ENCODE measurements around the gene CNBP. TPM values are rescaled to one million over a fixed set of nuclear protein-coding genes. Genes with fewer than 3 reads are reported as not detected.

The CNBP gene
- total and polyA plus RNA-seq, 2 donors (not counting 3 experiments of a cell fraction or from before 2014, with no cell fraction given) = 196 to 205 TPM

DNA sequence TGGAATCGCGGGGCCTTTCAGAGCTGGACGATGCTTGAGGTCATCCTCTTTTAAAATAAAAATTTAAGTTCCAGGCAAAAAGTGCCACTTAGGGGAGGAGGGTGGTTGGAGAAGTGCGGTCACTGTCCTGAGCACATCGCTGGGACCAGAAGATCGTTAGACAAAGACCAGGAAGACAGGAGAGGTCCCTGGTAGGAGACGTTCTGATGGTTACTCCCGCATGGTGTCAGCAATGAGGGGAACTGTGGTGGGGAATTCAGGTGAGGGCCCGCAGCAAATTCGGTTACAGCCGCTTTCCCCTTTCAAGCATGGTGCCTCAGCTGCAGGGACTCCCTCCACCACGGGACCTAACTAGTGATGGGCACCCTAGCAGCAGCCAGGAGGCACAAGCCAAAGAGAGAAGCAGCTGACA, 21.8 kb downstream of the CNBP start:
- Histone ChIP-seq H3K9ac (replicated peaks; ENCODE audit: extremely low read depth, insufficient read depth, low read length) (peak overlapping the region; percentile 88), H4K20me1 (replicated peaks; ENCODE audit: control insufficient read depth, extremely low read depth, insufficient read depth, low read length) (no peaks in the 10 kb centered on the region), H3K9me1 (replicated peaks; ENCODE audit: control insufficient read depth, extremely low read depth, insufficient read depth, low read length) (no peaks in the 10 kb centered on the region), H2AFZ (ENCODE audit: low read depth, low read length) (peak overlapping the region; percentile 74), H3K4me2 (ENCODE audit: insufficient read depth, low read length) (peak overlapping the region; percentile 84), H3K4me1 (ENCODE audit: control insufficient read depth, extremely low read depth, insufficient read depth, low read length) (peaks cover 19% of the 10 kb centered on the region), H3K27me3 (ENCODE audit: control insufficient read depth in 2 of 2, insufficient read depth in 2 of 2, low read length in 2 of 2) (no peaks in the 10 kb centered on the region), H3K79me2 (ENCODE audit: control insufficient read depth, insufficient read depth, low read length) (peaks cover 23% of the 10 kb centered on the region), H3K36me3 (ENCODE audit: control insufficient read depth in 2 of 2, extremely low read depth in 1 of 2, insufficient read depth in 2 of 2, low read length in 2 of 2) (peaks cover 9 to 10% of the 10 kb centered on the region in 2 experiments), H3K4me3 (replicated peaks in 1 of 3; ENCODE audit: insufficient read depth in 1 of 3, low read depth in 1 of 3, low read length in 3 of 3) (peak overlapping the region; percentile 64 to 82 (median 78)), H3K9me3 (replicated peaks; ENCODE audit: control insufficient read depth, insufficient read depth, low read length) (no peaks in the 10 kb centered on the region), H3K27ac (ENCODE audit: insufficient read depth, low read depth, low read length) (peak overlapping the region; percentile 86)
- CTCF ChIA-PET = interaction anchor here (0.7 to 3.2 kb wide), 21 partner anchors 15 to 482 kb away, joined by 3 to 95 read pairs (median 4); partner anchors contain the start of genes CNBP, COPG1 and RAB43
- TF ChIP-seq POLR2A (IDR thresholded peaks at IDR 0.05; ENCODE audit: low read depth, low read length) (no peak), JUN (IDR thresholded peaks at IDR 0.05; ENCODE audit: borderline replicate concordance, insufficient read depth, insufficient read length, low read depth) (no peak), MAX (IDR thresholded peaks at IDR 0.05; ENCODE audit: insufficient read depth, insufficient read length) (no peak), EZH2 (IDR thresholded peaks at IDR 0.05; ENCODE audit: borderline replicate concordance, low read depth, low read length, severe bottlenecking) (no peak), MYC (IDR thresholded peaks at IDR 0.05; ENCODE audit: low read depth, low read length) (no peak), POLR2AphosphoS5 (IDR thresholded peaks at IDR 0.05; ENCODE audit: insufficient read depth, low read depth, low read length) (no peak), CTCF (IDR thresholded peaks at IDR 0.05; ENCODE audit: extremely low read depth in 1 of 2, insufficient read depth in 1 of 2, low read depth in 1 of 2, low read length in 2 of 2) (no peak), GATA2 (IDR thresholded peaks at IDR 0.05; ENCODE audit: insufficient read depth, insufficient read length, low read depth, low read length) (no peak), FOS (IDR thresholded peaks at IDR 0.05; ENCODE audit: borderline replicate concordance, insufficient read depth, low read length) (no peak)
- dilution Hi-C loops (cut with MboI; ENCODE audit: extremely low pct_ligation_motif_present, low sequenced_read_pairs) (no loop called here), intact Hi-C loops (cut with micrococcal nuclease) (loop anchor here (1.0 kb wide), 6 partner anchors 17 to 109 kb away; partner anchors contain the start of genes CNBP and COPG1)
- no TSS peak for BruUV-seq (replicated peaks)
- DNase-seq (ENCODE audit: low read depth, low spot score) (no peak), FAIRE-seq (no peak)
- POLR2A ChIA-PET = interaction anchor here (0.6 to 1.7 kb wide), 3 partner anchors 84 to 224 kb away, joined by 3 to 5 read pairs (median 3); partner anchors contain the start of gene COPG1

Measured in endothelial cell of umbilical vein (primary cell).